Erythroblast (primary cell): Measurements from ENCODE around the gene KRT33B.
"Not testable (repeated sequence)": the region's sequence is repeated elsewhere in the genome, so short reads cannot be mapped to it uniquely, and the experiment has no call there.

Experiments used
- DNase-seq, 2 experiments: peaks; one replicate each; lab custom pipeline; 2025; lab: John Stamatoyannopoulos, UW
- GATA1 ChIP-seq: IDR thresholded peaks from 2 replicates; pipeline ENCODE4 v1.6.1; 2011; ENCODE audit warnings: low read depth, mild to moderate bottlenecking, control low read depth, low read length, moderate library complexity
- POLR2A ChIP-seq: IDR thresholded peaks from 2 replicates; pipeline ENCODE4 v1.6.1; 2011; ENCODE audit warnings: mild to moderate bottlenecking, low read length

KRT33B gene

GRCh38 chr17:41403404-41404023 lies 33.9 kb upstream of the KRT33B start:
- TF ChIP-seq GATA1 (no peak), POLR2A (no peak)
- DNase-seq = no peak

DNA sequence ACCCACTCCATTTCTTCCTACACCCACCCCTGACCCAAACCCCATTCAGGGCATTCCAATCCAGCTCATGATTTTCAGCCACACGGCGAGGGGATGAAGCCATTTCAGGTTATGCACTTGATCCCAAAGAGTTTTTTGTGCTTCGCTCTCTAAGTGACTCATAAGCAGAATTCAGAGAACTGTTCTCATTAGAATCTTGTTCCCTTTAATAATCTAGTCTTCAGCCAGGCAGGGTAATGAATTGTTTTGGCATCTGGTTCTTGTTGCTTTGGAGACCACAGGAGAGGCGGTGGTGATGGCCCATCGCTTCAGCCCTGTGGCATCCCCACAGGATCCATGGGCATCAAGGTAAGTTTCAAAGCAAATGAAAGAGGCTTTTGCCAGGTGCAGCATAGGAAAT lies 32.5 kb upstream of the KRT33B start:
- TF ChIP-seq GATA1 = no peak
- no peak for TF ChIP-seq POLR2A
- no peak for DNase-seq

DNA sequence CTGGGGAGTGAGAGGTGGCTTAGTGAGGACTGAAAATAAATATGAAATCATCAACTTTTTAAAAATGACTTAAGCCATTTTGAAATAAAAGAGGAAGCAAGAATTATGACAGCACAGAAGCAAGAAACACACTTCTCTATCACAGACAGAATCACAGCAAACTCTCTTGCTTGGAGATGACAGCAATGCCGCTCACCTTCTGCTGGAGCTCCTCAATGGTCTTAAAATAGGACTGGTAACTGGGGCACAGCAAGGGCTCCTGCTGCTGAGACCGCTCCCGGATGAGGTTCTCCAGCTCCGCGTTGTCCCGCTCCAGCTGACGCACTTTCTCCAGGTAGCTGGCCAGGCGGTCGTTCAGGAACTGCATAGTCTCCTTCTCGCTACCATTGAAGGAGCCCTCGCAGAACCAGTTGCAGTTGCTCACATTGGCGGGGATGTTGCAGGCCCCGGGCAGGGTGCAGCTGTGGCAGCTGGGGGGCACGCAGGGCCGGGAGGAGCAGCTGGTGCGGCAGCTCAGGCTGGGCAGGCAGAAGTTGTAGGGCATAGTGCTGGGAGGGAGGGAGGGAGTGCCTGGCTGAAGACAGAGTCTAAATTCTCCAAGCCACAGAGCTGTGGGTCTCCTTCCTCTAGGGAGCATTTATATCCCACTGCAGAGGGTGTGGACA lies 27.5 kb upstream of the KRT33B start, which contains the start of gene KRT31:
TSS of gene KRT31 (minus strand) at position 613 of the 665 bp plus-strand sequence. CDS start at position 544, 69 bp downstream.
- DNase-seq = no peak
- no peak for TF ChIP-seq POLR2A
- TF ChIP-seq GATA1 = no peak

- TF ChIP-seq GATA1 (no peak), POLR2A (no peak)
Measured at GRCh38 chr17:41396340-41396739, 26.7 kb upstream of the KRT33B start.

GRCh38 chr17:41395611-41396010 lies 26.0 kb upstream of the KRT33B start:
- no peak for DNase-seq

More at GRCh38 chr17:41396340-41396739, 26.7 kb upstream of the KRT33B start:
- DNase-seq = no peak

DNA sequence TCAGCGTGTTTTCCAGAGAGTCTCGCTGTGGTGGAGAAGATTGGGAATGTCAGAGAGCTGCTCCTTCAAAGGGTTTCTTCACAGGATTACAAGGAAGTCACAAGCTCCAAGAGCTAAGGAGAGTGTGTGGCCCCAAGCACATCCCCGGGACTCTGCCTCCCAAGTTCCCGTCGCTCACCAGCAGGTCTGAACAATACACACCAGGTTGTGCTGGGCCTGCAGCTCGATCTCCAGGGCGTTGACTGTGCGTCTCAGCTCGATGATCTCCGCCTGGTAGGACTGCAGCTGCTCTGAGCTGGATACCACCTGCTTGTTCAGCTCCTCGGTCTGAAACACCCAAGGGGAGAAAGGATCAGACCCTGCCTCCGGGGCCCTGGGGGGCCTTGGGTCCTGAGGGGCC lies 25.4 kb upstream of the KRT33B start:
- not testable (repeated sequence) for DNase-seq

More at GRCh38 chr17:41395611-41396010, 26.0 kb upstream of the KRT33B start:
- TF ChIP-seq POLR2A (no peak), GATA1 (no peak)

DNA sequence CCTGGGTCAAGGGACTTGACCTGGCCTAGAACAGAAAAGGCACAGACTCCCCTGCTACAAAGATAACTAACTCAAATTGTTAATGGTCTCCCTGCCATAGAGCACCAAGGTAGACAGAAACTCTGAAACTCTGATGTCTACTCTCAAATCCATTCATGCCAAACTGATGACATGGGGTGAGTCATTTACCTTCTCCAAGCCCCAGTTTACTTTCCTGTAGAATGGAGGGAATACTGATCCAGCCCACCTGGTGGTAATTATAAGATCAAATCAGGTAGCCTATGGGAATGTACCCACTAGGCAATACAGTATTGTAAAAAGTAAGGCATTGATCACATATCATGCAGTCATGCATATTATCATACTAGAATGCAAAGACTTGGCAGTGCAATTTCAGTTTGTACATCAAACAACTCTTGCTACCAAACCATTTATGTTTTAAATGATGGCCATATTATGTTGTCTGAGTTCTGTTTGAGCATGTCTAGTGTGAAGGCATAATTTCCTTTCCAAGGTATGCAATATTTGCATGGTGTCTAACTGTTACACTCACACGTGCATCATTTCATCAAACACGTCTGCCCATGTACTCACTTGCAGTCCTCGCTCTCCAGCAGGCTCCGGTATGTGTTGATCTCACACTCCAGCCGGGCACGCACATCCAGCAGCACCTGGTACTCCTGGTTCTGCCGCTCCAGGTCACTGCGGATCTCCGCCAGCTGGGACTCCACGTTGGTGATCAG lies 24.8 kb upstream of the KRT33B start:
- DNase-seq = no peak
- TF ChIP-seq GATA1 = no peak
- TF ChIP-seq POLR2A = no peak

DNA sequence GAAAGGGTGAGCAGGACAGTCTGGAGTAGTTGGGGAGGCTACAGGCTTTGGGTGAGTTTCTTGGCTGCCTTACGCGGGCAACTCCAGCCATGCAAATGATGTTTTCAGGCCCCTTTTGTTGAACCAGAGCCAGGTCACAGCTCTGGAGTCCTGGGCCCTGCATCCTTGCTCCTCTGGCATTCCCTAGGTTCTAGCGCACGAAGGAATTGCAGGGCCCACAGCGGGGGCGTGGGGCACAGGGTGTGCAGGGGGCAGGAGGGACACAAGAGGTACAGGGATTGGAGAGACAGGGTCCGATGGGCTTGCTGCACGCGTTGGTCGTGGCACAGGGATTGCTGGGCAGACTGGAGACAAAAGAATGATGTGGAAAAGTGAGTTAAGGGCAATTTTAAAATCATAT lies 24.2 kb upstream of the KRT33B start:
- DNase-seq = no peak
- TF ChIP-seq POLR2A = no peak
- TF ChIP-seq GATA1 = no peak

DNA sequence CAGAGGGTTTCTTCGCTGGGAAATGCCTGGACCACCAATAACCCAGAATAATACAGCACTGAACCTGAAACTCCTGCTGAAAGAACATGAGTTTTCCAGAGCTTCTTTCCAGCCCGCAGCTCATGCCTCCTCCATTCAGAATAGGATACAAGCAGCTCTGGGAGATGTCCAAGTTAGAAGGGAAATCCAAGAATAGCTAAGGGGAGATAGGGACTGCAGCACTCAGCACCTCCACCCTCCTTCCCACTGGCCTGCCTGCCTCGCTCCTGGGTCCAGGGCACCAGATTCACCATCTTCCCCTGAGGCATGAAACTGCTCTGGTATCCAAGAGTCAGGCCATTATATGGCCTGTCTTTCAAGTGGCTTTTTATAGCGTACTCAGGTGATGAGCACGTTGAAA lies 23.7 kb upstream of the KRT33B start:
- TF ChIP-seq POLR2A (no peak), GATA1 (no peak)
- no peak for DNase-seq

GRCh38 chr17:41392278-41392677 lies 22.7 kb upstream of the KRT33B start:
- DNase-seq = no peak

DNA sequence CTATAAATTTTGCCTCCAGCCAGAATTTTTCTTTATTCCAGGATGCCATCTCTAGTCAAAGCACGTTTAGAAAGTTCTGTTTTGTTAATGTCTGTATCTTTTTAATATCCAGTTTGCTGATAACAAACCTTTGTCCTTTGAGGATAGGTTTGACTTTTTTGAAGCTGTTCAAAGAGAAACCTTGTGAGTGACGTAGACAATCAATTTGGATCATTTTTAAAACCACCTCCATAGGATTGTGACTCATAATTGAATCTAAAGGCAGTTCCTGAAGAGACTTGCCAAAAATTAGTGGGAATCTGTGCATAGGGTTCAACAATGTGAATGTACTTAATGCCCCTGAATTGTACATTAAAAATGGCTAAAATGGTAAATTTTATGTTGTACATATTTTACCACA lies 21.9 kb upstream of the KRT33B start:
- TF ChIP-seq POLR2A = no peak
- TF ChIP-seq GATA1 = no peak

More at GRCh38 chr17:41392278-41392677, 22.7 kb upstream of the KRT33B start:
- TF ChIP-seq POLR2A (no peak), GATA1 (no peak)

DNA sequence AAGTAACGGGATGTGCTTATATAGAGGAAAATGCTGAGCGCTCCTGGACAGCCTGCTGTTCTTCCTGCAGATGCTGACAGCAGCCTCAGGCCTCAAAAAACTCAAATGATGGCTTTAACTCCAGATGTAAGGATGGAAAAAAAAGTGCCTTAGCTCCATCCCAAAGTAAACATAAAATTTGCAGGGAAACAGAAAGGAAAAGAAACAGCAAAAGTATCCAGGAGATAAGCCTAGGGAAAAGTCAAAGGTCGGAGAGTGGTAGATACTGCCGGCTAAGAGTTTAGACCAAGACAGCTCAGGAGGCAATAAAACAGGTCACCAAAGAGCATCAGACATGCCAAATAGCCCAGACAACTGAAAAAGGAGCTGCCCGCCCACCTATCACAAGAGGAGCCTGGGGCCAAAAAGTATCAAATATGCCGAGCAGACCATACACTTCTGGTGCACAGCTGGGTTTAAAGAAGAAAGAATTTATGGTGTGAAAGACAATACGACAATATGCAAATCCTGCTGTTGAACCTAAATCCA lies 20.9 kb upstream of the KRT33B start:
- DNase-seq = no peak
- TF ChIP-seq POLR2A (no peak), GATA1 (no peak)

More for the DNA sequence above, 21.9 kb upstream of the KRT33B start:
- no peak for DNase-seq

- no peak for TF ChIP-seq POLR2A
- no peak for TF ChIP-seq GATA1
- no peak for DNase-seq
Measured at GRCh38 chr17:41387670-41388069, 18.1 kb upstream of the KRT33B start.

DNA sequence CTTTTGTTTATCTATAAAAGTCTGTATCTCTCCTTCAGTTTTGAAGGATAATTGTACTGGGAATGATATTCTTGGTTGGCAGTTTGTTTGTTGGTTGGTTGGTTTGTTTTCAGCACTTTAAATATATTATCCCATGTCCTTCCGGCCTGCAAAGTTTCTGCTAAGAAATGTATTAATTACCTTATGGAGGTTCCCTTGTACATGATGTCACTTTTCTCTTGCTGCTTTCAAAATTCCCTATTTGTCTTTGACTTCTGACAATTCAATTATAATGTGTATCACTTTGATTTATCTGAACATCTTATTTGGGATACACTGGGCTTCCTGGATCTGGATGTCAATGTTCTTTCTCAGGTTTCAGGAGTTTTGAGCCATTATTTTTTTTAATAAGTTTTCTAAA lies 16.6 kb upstream of the KRT33B start:
- TF ChIP-seq POLR2A = no peak
- no peak for TF ChIP-seq GATA1
- no peak for DNase-seq
